ENCODE measurements around the gene PTPRJ. TPM values are rescaled to one million over a fixed set of nuclear protein-coding genes. Genes with fewer than 3 reads are reported as not detected.

The PTPRJ gene
- total and polyA plus RNA-seq, 4 donors = 15.9 to 26.7 (median 17.0) TPM

- Histone ChIP-seq H3K36me3 (ENCODE audit: control insufficient read depth, insufficient read depth, low read length) (no peaks in the 10 kb centered on the region), H3K27me3 (ENCODE audit: control insufficient read depth, insufficient read depth, low read length) (no peaks in the 10 kb centered on the region), H3K27ac (ENCODE audit: low read depth, low read length) (no peak overlapping the region), H3K9me3 (ENCODE audit: control insufficient read depth, insufficient read depth, low read length) (no peaks in the 10 kb centered on the region), H3K4me3 (ENCODE audit: low read depth, low read length) (no peak overlapping the region), H3K4me1 (ENCODE audit: control insufficient read depth, insufficient read depth, low read length) (peaks cover 6% of the 10 kb centered on the region)
- WGBS (ENCODE audit: insufficient coverage) = 91% methylated on average over 3 of the region's 11 CpGs
- DNase-seq (ENCODE audit: low read depth in 4 of 6, low spot score in 6 of 6) = no peak
These were observed 12.8 kb downstream of the PTPRJ start for GRCh38 chr11:47992959-47993820.

- no peak for DNase-seq (ENCODE audit: low read depth in 4 of 6, low spot score in 6 of 6)
- Histone ChIP-seq H3K4me3 (ENCODE audit: low read depth, low read length) (no peak overlapping the region), H3K4me1 (ENCODE audit: control insufficient read depth, insufficient read depth, low read length) (peaks cover 6% of the 10 kb centered on the region), H3K36me3 (ENCODE audit: control insufficient read depth, insufficient read depth, low read length) (no peaks in the 10 kb centered on the region), H3K27ac (ENCODE audit: low read depth, low read length) (no peak overlapping the region), H3K27me3 (ENCODE audit: control insufficient read depth, insufficient read depth, low read length) (no peaks in the 10 kb centered on the region), H3K9me3 (ENCODE audit: control insufficient read depth, insufficient read depth, low read length) (no peaks in the 10 kb centered on the region)
- WGBS (ENCODE audit: insufficient coverage) = 100% methylated on average over 1 of the region's 4 CpGs
These were observed 14.1 kb downstream of the PTPRJ start for GRCh38 chr11:47994417-47994816.

- no peak for DNase-seq (ENCODE audit: low read depth in 4 of 6, low spot score in 6 of 6)
- no peaks in the 10 kb centered on the region for H3K9me3 ChIP-seq (ENCODE audit: control insufficient read depth, insufficient read depth, low read length)
- no peaks in the 10 kb centered on the region for H3K27me3 ChIP-seq (ENCODE audit: control insufficient read depth, insufficient read depth, low read length)
- H3K4me3 ChIP-seq (ENCODE audit: low read depth, low read length) = no peak overlapping the region
- WGBS (ENCODE audit: insufficient coverage) = 100% methylated on average over 2 of the region's 4 CpGs
- H3K36me3 ChIP-seq (ENCODE audit: control insufficient read depth, insufficient read depth, low read length) = no peaks in the 10 kb centered on the region
- H3K27ac ChIP-seq (ENCODE audit: low read depth, low read length) = no peak overlapping the region
- H3K4me1 ChIP-seq (ENCODE audit: control insufficient read depth, insufficient read depth, low read length) = peaks cover 6% of the 10 kb centered on the region
These were observed 15.0 kb downstream of the PTPRJ start for GRCh38 chr11:47995360-47995769.

- no peak overlapping the region for H3K27ac ChIP-seq (ENCODE audit: low read depth, low read length)
- H3K4me3 ChIP-seq (ENCODE audit: low read depth, low read length) = no peak overlapping the region
- H3K27me3 ChIP-seq (ENCODE audit: control insufficient read depth, insufficient read depth, low read length) = no peaks in the 10 kb centered on the region
- peak in 1 of 6 donors; percentile 33 for DNase-seq (ENCODE audit: low read depth in 4 of 6, low spot score in 6 of 6)
- H3K9me3 ChIP-seq (ENCODE audit: control insufficient read depth, insufficient read depth, low read length) = no peaks in the 10 kb centered on the region
- H3K36me3 ChIP-seq (ENCODE audit: control insufficient read depth, insufficient read depth, low read length) = no peaks in the 10 kb centered on the region
- 62% methylated on average over 8 of the region's 15 CpGs for WGBS (ENCODE audit: insufficient coverage)
- peaks cover 8% of the 10 kb centered on the region for H3K4me1 ChIP-seq (ENCODE audit: control insufficient read depth, insufficient read depth, low read length)
These were observed 17.0 kb downstream of the PTPRJ start for GRCh38 chr11:47997063-47998053.

- Histone ChIP-seq H3K4me3 (ENCODE audit: low read depth, low read length) (no peak overlapping the region), H3K27ac (ENCODE audit: low read depth, low read length) (no peak overlapping the region), H3K36me3 (ENCODE audit: control insufficient read depth, insufficient read depth, low read length) (no peaks in the 10 kb centered on the region), H3K4me1 (ENCODE audit: control insufficient read depth, insufficient read depth, low read length) (peaks cover 8% of the 10 kb centered on the region), H3K27me3 (ENCODE audit: control insufficient read depth, insufficient read depth, low read length) (no peaks in the 10 kb centered on the region), H3K9me3 (ENCODE audit: control insufficient read depth, insufficient read depth, low read length) (no peaks in the 10 kb centered on the region)
- no peak for DNase-seq (ENCODE audit: low read depth in 4 of 6, low spot score in 6 of 6)
- 77% methylated on average over 4 of the region's 5 CpGs for WGBS (ENCODE audit: insufficient coverage)
These were observed 18.0 kb downstream of the PTPRJ start for GRCh38 chr11:47998345-47998732.

DNA sequence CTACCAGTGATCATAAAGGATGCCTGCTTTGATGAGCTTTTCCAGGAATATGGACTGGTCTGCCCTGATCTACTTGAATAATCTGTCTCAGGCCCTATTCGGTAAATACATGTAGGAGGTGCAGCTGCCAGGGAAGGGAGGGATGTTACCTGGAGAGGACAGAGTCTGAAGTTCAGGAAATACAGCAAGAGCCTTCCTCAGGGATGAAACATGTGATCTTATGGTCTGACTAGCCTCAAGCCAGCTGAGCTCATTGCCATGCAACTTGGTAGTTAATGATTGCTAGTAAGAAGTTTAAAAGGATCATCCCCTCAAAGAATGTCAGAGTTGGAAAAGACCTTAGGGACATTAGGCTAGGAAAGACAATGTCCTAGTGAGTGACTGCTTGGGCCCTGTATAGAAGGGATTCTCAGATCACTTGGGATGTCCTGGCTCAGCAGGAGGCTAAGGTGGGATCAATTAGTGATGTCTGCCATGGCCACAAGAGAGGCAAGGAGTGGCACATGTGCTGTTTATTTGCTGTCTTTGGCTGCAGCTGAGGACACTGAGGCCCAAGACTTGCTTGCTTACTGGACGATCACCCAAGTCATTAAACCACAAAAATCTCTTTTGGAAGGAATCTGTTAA is 18.5 kb downstream of the PTPRJ start:
- Histone ChIP-seq H3K4me3 (ENCODE audit: low read depth, low read length) (no peak overlapping the region), H3K9me3 (ENCODE audit: control insufficient read depth, insufficient read depth, low read length) (no peaks in the 10 kb centered on the region), H3K27ac (ENCODE audit: low read depth, low read length) (no peak overlapping the region), H3K27me3 (ENCODE audit: control insufficient read depth, insufficient read depth, low read length) (no peaks in the 10 kb centered on the region), H3K4me1 (ENCODE audit: control insufficient read depth, insufficient read depth, low read length) (peaks cover 8% of the 10 kb centered on the region), H3K36me3 (ENCODE audit: control insufficient read depth, insufficient read depth, low read length) (no peaks in the 10 kb centered on the region)
- 79% methylated on average over 1 of the region's 2 CpGs for WGBS (ENCODE audit: insufficient coverage)
- DNase-seq (ENCODE audit: low read depth in 4 of 6, low spot score in 6 of 6) = no peak

GRCh38 chr11:48000432-48000831 is 20.1 kb downstream of the PTPRJ start:
- Histone ChIP-seq H3K4me3 (ENCODE audit: low read depth, low read length) (no peak overlapping the region), H3K27me3 (ENCODE audit: control insufficient read depth, insufficient read depth, low read length) (no peaks in the 10 kb centered on the region), H3K36me3 (ENCODE audit: control insufficient read depth, insufficient read depth, low read length) (no peaks in the 10 kb centered on the region), H3K4me1 (ENCODE audit: control insufficient read depth, insufficient read depth, low read length) (peaks cover 8% of the 10 kb centered on the region), H3K27ac (ENCODE audit: low read depth, low read length) (no peak overlapping the region), H3K9me3 (ENCODE audit: control insufficient read depth, insufficient read depth, low read length) (no peaks in the 10 kb centered on the region)
- DNase-seq (ENCODE audit: low read depth in 4 of 6, low spot score in 6 of 6) = no peak
- 92% methylated on average over 5 of the region's 5 CpGs for WGBS (ENCODE audit: insufficient coverage)

- H3K4me1 ChIP-seq (ENCODE audit: control insufficient read depth, insufficient read depth, low read length) = peaks cover 17% of the 10 kb centered on the region
- H3K9me3 ChIP-seq (ENCODE audit: control insufficient read depth, insufficient read depth, low read length) = no peaks in the 10 kb centered on the region
- H3K4me3 ChIP-seq (ENCODE audit: low read depth, low read length) = no peak overlapping the region
- no peaks in the 10 kb centered on the region for H3K36me3 ChIP-seq (ENCODE audit: control insufficient read depth, insufficient read depth, low read length)
- no peak overlapping the region for H3K27ac ChIP-seq (ENCODE audit: low read depth, low read length)
- H3K27me3 ChIP-seq (ENCODE audit: control insufficient read depth, insufficient read depth, low read length) = no peaks in the 10 kb centered on the region
- DNase-seq (ENCODE audit: low read depth in 4 of 6, low spot score in 6 of 6) = peak in 1 of 6 donors; percentile 49
- WGBS (ENCODE audit: insufficient coverage) = no CpG with 5 or more reads among the region's 2 CpGs
These were observed 21.2 kb downstream of the PTPRJ start for GRCh38 chr11:48001438-48002021.

DNA sequence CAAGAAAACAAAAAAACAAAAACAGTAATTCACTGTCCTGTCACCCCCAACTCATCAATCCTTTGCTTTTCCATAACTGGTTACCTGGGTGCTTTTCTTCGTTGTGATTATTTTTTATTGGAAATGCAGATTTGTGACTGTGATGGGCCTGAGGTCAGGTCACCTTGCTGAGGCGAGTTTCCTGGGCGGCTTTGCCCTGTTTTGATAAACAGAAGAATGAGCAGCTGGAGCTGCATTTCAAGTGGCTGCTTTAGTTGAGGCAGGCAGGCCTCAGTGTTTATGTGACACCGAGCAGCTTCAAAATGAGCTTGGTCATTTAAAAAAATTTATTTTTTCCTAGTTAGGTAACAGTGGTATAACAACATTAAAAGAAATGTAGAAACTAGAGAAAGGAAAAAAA is 22.2 kb downstream of the PTPRJ start:
- Histone ChIP-seq H3K9me3 (ENCODE audit: control insufficient read depth, insufficient read depth, low read length) (no peaks in the 10 kb centered on the region), H3K4me3 (ENCODE audit: low read depth, low read length) (no peak overlapping the region), H3K27ac (ENCODE audit: low read depth, low read length) (no peak overlapping the region), H3K36me3 (ENCODE audit: control insufficient read depth, insufficient read depth, low read length) (no peaks in the 10 kb centered on the region), H3K27me3 (ENCODE audit: control insufficient read depth, insufficient read depth, low read length) (no peaks in the 10 kb centered on the region), H3K4me1 (ENCODE audit: control insufficient read depth, insufficient read depth, low read length) (peaks cover 18% of the 10 kb centered on the region)
- no peak for DNase-seq (ENCODE audit: low read depth in 4 of 6, low spot score in 6 of 6)
- 30% methylated on average over 2 of the region's 4 CpGs for WGBS (ENCODE audit: insufficient coverage)

Measured in spinal cord (tissue), 10 donors.